Measurements from ENCODE around the gene LPCAT4. TPM values are rescaled to one million over a fixed set of nuclear protein-coding genes. Genes with fewer than 3 reads are reported as not detected.
A peak's percentile ranks its signal among the peaks of the same experiment; 100 is the strongest.

The LPCAT4 gene
- total and polyA plus RNA-seq, 9 donors, result 10.8 to 41.4 (median 35.5) TPM

DNA sequence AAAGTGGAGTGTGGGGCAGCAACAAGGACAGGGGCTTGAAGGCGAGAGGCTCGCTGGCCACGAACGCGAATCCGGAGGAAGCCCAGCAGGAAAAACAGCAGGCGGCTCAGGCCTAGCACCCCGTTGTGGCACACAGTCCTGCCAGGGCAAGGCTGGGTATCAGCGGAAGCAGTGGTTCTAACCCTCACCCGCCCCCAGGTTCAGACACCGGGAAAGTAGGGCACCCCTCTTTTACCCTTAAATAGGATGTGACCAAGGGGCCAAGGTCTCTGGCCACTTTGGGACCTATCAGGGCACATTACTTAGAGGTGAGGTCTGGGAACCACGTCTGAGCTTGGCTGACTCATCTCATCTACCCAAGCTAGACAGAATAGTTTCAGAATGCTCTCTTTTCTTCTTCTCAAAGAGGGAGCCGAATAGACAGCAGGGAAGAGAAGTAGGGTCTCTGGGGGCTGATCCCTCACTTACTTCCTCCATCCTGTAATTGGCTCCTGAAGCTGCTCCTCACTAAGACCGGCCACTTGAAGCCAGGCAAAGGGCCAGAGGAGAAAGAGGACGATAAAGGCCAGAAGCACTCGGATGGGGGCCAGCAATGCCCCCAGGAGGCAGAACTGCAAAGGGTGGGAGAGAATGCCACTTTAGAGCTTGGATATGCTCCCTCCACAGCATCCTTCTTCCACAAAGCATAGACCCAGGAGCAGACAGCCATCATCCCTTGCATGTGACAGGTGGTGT, 1.7 kb downstream of the LPCAT4 start:
- 93% methylated on average over 7 of the region's 16 CpGs for WGBS (ENCODE audit: insufficient coverage)
- Histone ChIP-seq H3K4me3 (ENCODE audit: low read length) (no peak overlapping the region), H3K9me3 (replicated peaks; ENCODE audit: control insufficient read depth, low read depth, low read length) (no peaks in the 10 kb centered on the region), H3K27ac (ENCODE audit: low read length) (no peak overlapping the region), H3K36me3 (ENCODE audit: control insufficient read depth, insufficient read depth, low read length) (peaks cover 30% of the 10 kb centered on the region), H3K4me1 (ENCODE audit: control insufficient read depth, insufficient read depth, low read length) (peaks cover 16% of the 10 kb centered on the region), H3K27me3 (ENCODE audit: control insufficient read depth, insufficient read depth, low read length) (no peaks in the 10 kb centered on the region)
- peak; percentile 32 for DNase-seq

- Histone ChIP-seq H3K27me3 (ENCODE audit: control insufficient read depth, insufficient read depth, low read length) (no peaks in the 10 kb centered on the region), H3K4me1 (ENCODE audit: control insufficient read depth, insufficient read depth, low read length) (peaks cover 16% of the 10 kb centered on the region), H3K4me3 (ENCODE audit: low read length) (no peak overlapping the region), H3K36me3 (ENCODE audit: control insufficient read depth, insufficient read depth, low read length) (peaks cover 39% of the 10 kb centered on the region), H3K9me3 (replicated peaks; ENCODE audit: control insufficient read depth, low read depth, low read length) (no peaks in the 10 kb centered on the region), H3K27ac (ENCODE audit: low read length) (no peak overlapping the region)
- WGBS (ENCODE audit: insufficient coverage), result no CpG with 5 or more reads among the region's 8 CpGs
- no peak for DNase-seq
Observed at GRCh38 chr15:34364041-34364440, 3.0 kb downstream of the LPCAT4 start.

DNA sequence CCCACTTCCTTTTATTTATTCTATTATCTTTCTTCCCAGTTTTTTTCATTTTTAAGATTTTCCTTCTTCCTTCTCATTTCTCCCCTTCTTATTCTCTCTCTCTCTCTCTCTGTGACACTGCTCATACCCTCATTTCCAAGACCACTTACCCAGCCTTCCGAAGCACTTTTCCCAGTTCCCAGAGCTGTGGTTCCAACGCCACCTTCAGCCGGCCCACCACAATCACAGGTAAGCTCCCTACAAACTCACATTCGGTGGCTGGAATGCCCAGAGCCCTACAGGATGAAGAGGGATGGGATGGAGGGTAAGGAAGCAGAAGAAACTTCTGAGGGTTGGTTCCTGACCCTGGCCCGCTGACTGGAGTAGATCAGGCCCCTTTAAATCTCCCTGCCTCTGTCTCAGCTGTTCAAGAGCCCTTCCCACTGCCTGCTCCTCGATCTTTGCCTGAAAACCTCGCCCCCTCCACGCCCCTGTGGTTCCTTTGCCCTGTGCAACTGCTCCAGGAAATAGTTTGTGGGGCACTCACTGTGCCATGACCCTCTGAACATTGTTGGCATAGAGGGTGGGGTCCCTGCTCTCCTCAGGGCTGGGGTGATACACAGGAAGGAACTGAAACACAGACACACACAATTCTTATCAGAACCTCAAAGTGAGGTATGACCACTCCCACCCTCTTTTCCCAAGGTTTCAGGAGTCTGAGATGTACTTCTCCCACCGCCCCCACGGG, 4.8 kb downstream of the LPCAT4 start:
- no peaks in the 10 kb centered on the region for H3K27me3 ChIP-seq (ENCODE audit: control insufficient read depth, insufficient read depth, low read length)
- no peak overlapping the region for H3K27ac ChIP-seq (ENCODE audit: low read length)
- peaks cover 9% of the 10 kb centered on the region for H3K4me1 ChIP-seq (ENCODE audit: control insufficient read depth, insufficient read depth, low read length)
- no peaks in the 10 kb centered on the region for H3K9me3 ChIP-seq (replicated peaks; ENCODE audit: control insufficient read depth, low read depth, low read length)
- H3K4me3 ChIP-seq (ENCODE audit: low read length), result no peak overlapping the region
- H3K36me3 ChIP-seq (ENCODE audit: control insufficient read depth, insufficient read depth, low read length), result peaks cover 53% of the 10 kb centered on the region
- DNase-seq, result no peak
- 84% methylated on average over 5 of the region's 10 CpGs for WGBS (ENCODE audit: insufficient coverage)

DNA sequence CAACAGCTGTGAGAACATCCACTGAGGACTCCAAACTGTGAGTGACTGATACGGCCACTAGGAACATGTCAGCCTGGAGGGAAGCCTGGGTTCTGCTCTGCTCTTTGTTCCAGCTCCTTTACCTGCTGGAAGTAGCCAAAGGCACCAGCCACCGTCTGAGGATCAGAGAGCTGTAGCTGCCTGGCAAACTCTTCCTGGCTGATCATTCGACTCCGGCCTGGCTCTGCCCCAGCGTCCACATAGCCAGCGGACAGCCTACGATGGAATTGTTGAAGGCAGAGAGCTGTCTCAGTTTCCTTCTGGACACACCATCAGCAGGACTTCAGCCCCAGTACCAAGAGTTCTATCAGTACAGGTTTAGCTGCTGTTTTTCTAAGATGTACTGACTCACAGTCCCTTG, 5.7 kb downstream of the LPCAT4 start:
- Histone ChIP-seq H3K27ac (ENCODE audit: low read length) (no peak overlapping the region), H3K36me3 (ENCODE audit: control insufficient read depth, insufficient read depth, low read length) (peaks cover 61% of the 10 kb centered on the region), H3K4me3 (ENCODE audit: low read length) (no peak overlapping the region), H3K27me3 (ENCODE audit: control insufficient read depth, insufficient read depth, low read length) (no peaks in the 10 kb centered on the region), H3K9me3 (replicated peaks; ENCODE audit: control insufficient read depth, low read depth, low read length) (no peaks in the 10 kb centered on the region), H3K4me1 (ENCODE audit: control insufficient read depth, insufficient read depth, low read length) (peaks cover 8% of the 10 kb centered on the region)
- WGBS (ENCODE audit: insufficient coverage), result 79% methylated on average over 7 of the region's 7 CpGs
- no peak for DNase-seq

GRCh38 chr15:34360298-34360697, 6.7 kb downstream of the LPCAT4 start:
- peaks cover 64% of the 10 kb centered on the region for H3K36me3 ChIP-seq (ENCODE audit: control insufficient read depth, insufficient read depth, low read length)
- H3K9me3 ChIP-seq (replicated peaks; ENCODE audit: control insufficient read depth, low read depth, low read length), result no peaks in the 10 kb centered on the region
- no peak overlapping the region for H3K4me3 ChIP-seq (ENCODE audit: low read length)
- WGBS (ENCODE audit: insufficient coverage), result 80% methylated on average over 1 of the region's 1 CpG
- no peaks in the 10 kb centered on the region for H3K27me3 ChIP-seq (ENCODE audit: control insufficient read depth, insufficient read depth, low read length)
- no peak for DNase-seq
- H3K27ac ChIP-seq (ENCODE audit: low read length), result no peak overlapping the region
- peaks cover under 1% of the 10 kb centered on the region for H3K4me1 ChIP-seq (ENCODE audit: control insufficient read depth, insufficient read depth, low read length)

GRCh38 chr15:34359416-34359815, 7.6 kb downstream of the LPCAT4 start:
- H3K9me3 ChIP-seq (replicated peaks; ENCODE audit: control insufficient read depth, low read depth, low read length), result no peaks in the 10 kb centered on the region
- no peaks in the 10 kb centered on the region for H3K4me1 ChIP-seq (ENCODE audit: control insufficient read depth, insufficient read depth, low read length)
- WGBS (ENCODE audit: insufficient coverage), result no CpG with 5 or more reads among the region's 3 CpGs
- peaks cover 66% of the 10 kb centered on the region for H3K36me3 ChIP-seq (ENCODE audit: control insufficient read depth, insufficient read depth, low read length)
- no peak for DNase-seq
- no peaks in the 10 kb centered on the region for H3K27me3 ChIP-seq (ENCODE audit: control insufficient read depth, insufficient read depth, low read length)
- no peak overlapping the region for H3K4me3 ChIP-seq (ENCODE audit: low read length)
- H3K27ac ChIP-seq (ENCODE audit: low read length), result no peak overlapping the region

DNA sequence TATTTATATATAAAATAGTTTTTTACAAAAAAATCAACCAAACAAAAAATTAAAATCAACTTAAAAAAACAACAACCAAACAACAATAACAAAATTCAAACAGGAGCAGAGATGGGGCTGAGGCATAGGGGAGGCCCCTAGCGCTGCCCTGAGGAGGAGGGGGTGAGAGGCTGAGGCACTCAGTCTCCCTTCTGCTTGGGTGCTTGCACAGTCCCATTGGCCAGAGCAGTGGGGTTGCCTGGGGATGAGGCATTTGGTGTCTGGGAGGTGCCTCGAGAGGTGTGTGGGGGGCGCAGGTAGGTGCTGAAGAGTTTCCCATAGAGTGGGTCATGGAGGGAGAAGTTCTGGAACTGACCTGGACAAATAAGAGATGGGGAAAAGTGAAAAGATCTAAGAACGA, 8.0 kb downstream of the LPCAT4 start:
- no peaks in the 10 kb centered on the region for H3K27me3 ChIP-seq (ENCODE audit: control insufficient read depth, insufficient read depth, low read length)

DNA sequence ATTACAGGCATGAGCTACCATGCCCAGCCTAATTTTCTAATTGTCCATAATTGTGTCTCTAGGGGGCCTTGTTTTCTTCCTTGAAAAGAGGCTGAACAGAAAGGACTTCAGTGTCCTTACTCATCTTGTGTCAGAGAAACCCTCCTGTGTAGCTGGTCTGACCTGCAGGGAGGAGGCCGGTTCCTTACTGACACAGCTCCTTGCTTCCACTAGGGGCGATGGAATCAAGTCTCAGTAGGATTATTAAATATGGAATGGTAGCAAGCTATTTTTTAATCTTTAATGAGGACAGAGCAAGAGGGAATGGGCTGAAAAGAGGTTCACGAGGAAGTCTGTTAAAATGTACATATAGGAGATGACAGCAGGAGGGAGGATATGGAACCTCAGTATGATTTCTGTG, 8.6 kb downstream of the LPCAT4 start:
- no peak for DNase-seq
- H3K4me1 ChIP-seq (ENCODE audit: control insufficient read depth, insufficient read depth, low read length), result no peaks in the 10 kb centered on the region
- no peak overlapping the region for H3K4me3 ChIP-seq (ENCODE audit: low read length)
- no peaks in the 10 kb centered on the region for H3K9me3 ChIP-seq (replicated peaks; ENCODE audit: control insufficient read depth, low read depth, low read length)
- H3K27me3 ChIP-seq (ENCODE audit: control insufficient read depth, insufficient read depth, low read length), result no peaks in the 10 kb centered on the region
- H3K36me3 ChIP-seq (ENCODE audit: control insufficient read depth, insufficient read depth, low read length), result peaks cover 60% of the 10 kb centered on the region
- no peak overlapping the region for H3K27ac ChIP-seq (ENCODE audit: low read length)
- WGBS (ENCODE audit: insufficient coverage), result 100% methylated on average over 2 of the region's 3 CpGs

More for the DNA sequence above, 8.0 kb downstream of the LPCAT4 start:
- Histone ChIP-seq H3K4me1 (ENCODE audit: control insufficient read depth, insufficient read depth, low read length) (no peaks in the 10 kb centered on the region), H3K9me3 (replicated peaks; ENCODE audit: control insufficient read depth, low read depth, low read length) (no peaks in the 10 kb centered on the region), H3K4me3 (ENCODE audit: low read length) (no peak overlapping the region), H3K36me3 (ENCODE audit: control insufficient read depth, insufficient read depth, low read length) (peaks cover 66% of the 10 kb centered on the region), H3K27ac (ENCODE audit: low read length) (no peak overlapping the region)
- no peak for DNase-seq
- 96% methylated on average over 3 of the region's 4 CpGs for WGBS (ENCODE audit: insufficient coverage)

- Histone ChIP-seq H3K9me3 (replicated peaks; ENCODE audit: control insufficient read depth, low read depth, low read length) (no peaks in the 10 kb centered on the region), H3K4me3 (ENCODE audit: low read length) (no peak overlapping the region), H3K4me1 (ENCODE audit: control insufficient read depth, insufficient read depth, low read length) (no peaks in the 10 kb centered on the region), H3K27ac (ENCODE audit: low read length) (no peak overlapping the region), H3K27me3 (ENCODE audit: control insufficient read depth, insufficient read depth, low read length) (no peaks in the 10 kb centered on the region), H3K36me3 (ENCODE audit: control insufficient read depth, insufficient read depth, low read length) (peaks cover 55% of the 10 kb centered on the region)
- DNase-seq, result no peak
- WGBS (ENCODE audit: insufficient coverage), result no CpG with 5 or more reads among the region's 1 CpG
Observed at GRCh38 chr15:34357653-34358052, 9.3 kb downstream of the LPCAT4 start.

GRCh38 chr15:34355241-34355640, 11.8 kb downstream of the LPCAT4 start:
- 91% methylated on average over 5 of the region's 9 CpGs for WGBS (ENCODE audit: insufficient coverage)

More at GRCh38 chr15:34355241-34355640, 11.8 kb downstream of the LPCAT4 start:
- Histone ChIP-seq H3K36me3 (ENCODE audit: control insufficient read depth, insufficient read depth, low read length) (peaks cover 40% of the 10 kb centered on the region), H3K4me1 (ENCODE audit: control insufficient read depth, insufficient read depth, low read length) (no peaks in the 10 kb centered on the region), H3K4me3 (ENCODE audit: low read length) (no peak overlapping the region), H3K27ac (ENCODE audit: low read length) (no peak overlapping the region), H3K9me3 (replicated peaks; ENCODE audit: control insufficient read depth, low read depth, low read length) (no peaks in the 10 kb centered on the region), H3K27me3 (ENCODE audit: control insufficient read depth, insufficient read depth, low read length) (no peaks in the 10 kb centered on the region)
- DNase-seq, result no peak

All from muscle of leg (tissue), 11 donors.